ENCODE data around the gene SLC22A7.

DNA sequence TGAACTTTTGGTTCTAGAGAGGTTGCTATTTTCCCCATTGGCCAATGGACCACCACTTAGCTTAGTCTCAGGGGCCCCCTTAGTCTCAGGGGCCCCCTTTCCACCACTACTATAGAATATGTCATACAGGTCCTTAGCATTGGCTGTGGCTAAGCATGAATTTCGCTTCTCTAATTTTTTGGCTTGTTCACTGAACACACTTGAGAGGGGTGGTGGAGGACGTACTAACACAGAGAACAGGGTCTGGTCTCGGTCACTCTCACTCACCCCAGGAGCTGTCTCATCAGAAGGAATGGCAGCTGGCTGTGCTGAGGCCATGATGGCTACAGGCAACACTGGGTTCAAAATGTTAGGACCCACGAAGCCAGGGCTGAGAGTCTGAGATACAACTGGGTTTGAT is 41.1 kb downstream of the SLC22A7 start:
- no peak for TF ChIP-seq POLR2AphosphoS5 (IDR thresholded peaks at IDR 0.05)
- TF ChIP-seq POLR2A (IDR thresholded peaks at IDR 0.05) = no peak
- TF ChIP-seq, protein P1, sequence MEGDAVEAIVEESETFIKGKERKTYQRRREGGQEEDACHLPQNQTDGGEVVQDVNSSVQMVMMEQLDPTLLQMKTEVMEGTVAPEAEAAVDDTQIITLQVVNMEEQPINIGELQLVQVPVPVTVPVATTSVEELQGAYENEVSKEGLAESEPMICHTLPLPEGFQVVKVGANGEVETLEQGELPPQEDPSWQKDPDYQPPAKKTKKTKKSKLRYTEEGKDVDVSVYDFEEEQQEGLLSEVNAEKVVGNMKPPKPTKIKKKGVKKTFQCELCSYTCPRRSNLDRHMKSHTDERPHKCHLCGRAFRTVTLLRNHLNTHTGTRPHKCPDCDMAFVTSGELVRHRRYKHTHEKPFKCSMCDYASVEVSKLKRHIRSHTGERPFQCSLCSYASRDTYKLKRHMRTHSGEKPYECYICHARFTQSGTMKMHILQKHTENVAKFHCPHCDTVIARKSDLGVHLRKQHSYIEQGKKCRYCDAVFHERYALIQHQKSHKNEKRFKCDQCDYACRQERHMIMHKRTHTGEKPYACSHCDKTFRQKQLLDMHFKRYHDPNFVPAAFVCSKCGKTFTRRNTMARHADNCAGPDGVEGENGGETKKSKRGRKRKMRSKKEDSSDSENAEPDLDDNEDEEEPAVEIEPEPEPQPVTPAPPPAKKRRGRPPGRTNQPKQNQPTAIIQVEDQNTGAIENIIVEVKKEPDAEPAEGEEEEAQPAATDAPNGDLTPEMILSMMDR (IDR thresholded peaks at IDR 0.05) = no peak
- no peak for TF ChIP-seq EP300 (IDR thresholded peaks at IDR 0.05)
